ENCODE results near the gene STK38L.

The STK38L gene

GRCh38 chr12:27246141-27246540 lies 2.1 kb downstream of the STK38L start:
- Histone ChIP-seq H3K4me3 (ENCODE audit: low read depth, low read length) (no peak overlapping the region), H3K27me3 (ENCODE audit: insufficient read depth, low read depth, severe bottlenecking) (no peaks in the 10 kb centered on the region), H3K36me3 (no peaks in the 10 kb centered on the region), H3K9me3 (ENCODE audit: severe bottlenecking) (no peaks in the 10 kb centered on the region), H3K27ac (no peak overlapping the region)
- DNase-seq: no peak
- TF ChIP-seq CTCF (IDR thresholded peaks at IDR 0.05; ENCODE audit: low read depth, low read length): no peak

GRCh38 chr12:27246774-27247173 lies 2.7 kb downstream of the STK38L start:
- no peaks in the 10 kb centered on the region for H3K36me3 ChIP-seq
- no peak overlapping the region for H3K4me3 ChIP-seq (ENCODE audit: low read depth, low read length)
- H3K27ac ChIP-seq: no peak overlapping the region
- TF ChIP-seq CTCF (IDR thresholded peaks at IDR 0.05; ENCODE audit: low read depth, low read length): no peak
- H3K9me3 ChIP-seq (ENCODE audit: severe bottlenecking): no peaks in the 10 kb centered on the region
- H3K27me3 ChIP-seq (ENCODE audit: insufficient read depth, low read depth, severe bottlenecking): no peaks in the 10 kb centered on the region
- no peak for DNase-seq

- no peak for DNase-seq
- Histone ChIP-seq H3K27ac (no peak overlapping the region), H3K9me3 (ENCODE audit: severe bottlenecking) (no peaks in the 10 kb centered on the region), H3K27me3 (ENCODE audit: insufficient read depth, low read depth, severe bottlenecking) (no peaks in the 10 kb centered on the region), H3K4me3 (ENCODE audit: low read depth, low read length) (no peak overlapping the region), H3K36me3 (no peaks in the 10 kb centered on the region)
- TF ChIP-seq CTCF (IDR thresholded peaks at IDR 0.05; ENCODE audit: low read depth, low read length): no peak
Observed at GRCh38 chr12:27252934-27253333, 8.8 kb downstream of the STK38L start.

GRCh38 chr12:27253347-27253746 lies 9.3 kb downstream of the STK38L start:
- Histone ChIP-seq H3K27ac (no peak overlapping the region), H3K27me3 (ENCODE audit: insufficient read depth, low read depth, severe bottlenecking) (no peaks in the 10 kb centered on the region), H3K4me3 (ENCODE audit: low read depth, low read length) (no peak overlapping the region), H3K36me3 (no peaks in the 10 kb centered on the region), H3K9me3 (ENCODE audit: severe bottlenecking) (no peaks in the 10 kb centered on the region)
- DNase-seq: no peak
- no peak for TF ChIP-seq CTCF (IDR thresholded peaks at IDR 0.05; ENCODE audit: low read depth, low read length)

- Histone ChIP-seq H3K36me3 (no peaks in the 10 kb centered on the region), H3K27ac (no peak overlapping the region), H3K9me3 (ENCODE audit: severe bottlenecking) (no peaks in the 10 kb centered on the region), H3K27me3 (ENCODE audit: insufficient read depth, low read depth, severe bottlenecking) (no peaks in the 10 kb centered on the region), H3K4me3 (ENCODE audit: low read depth, low read length) (no peak overlapping the region)
- no peak for TF ChIP-seq CTCF (IDR thresholded peaks at IDR 0.05; ENCODE audit: low read depth, low read length)
- DNase-seq: no peak
Observed at GRCh38 chr12:27255806-27256205, 11.7 kb downstream of the STK38L start.

GRCh38 chr12:27257104-27257843 lies 13.2 kb downstream of the STK38L start:
- DNase-seq: no peak
- no peak overlapping the region for H3K27ac ChIP-seq
- H3K9me3 ChIP-seq (ENCODE audit: severe bottlenecking): no peaks in the 10 kb centered on the region
- no peak overlapping the region for H3K4me3 ChIP-seq (ENCODE audit: low read depth, low read length)
- H3K36me3 ChIP-seq: no peaks in the 10 kb centered on the region
- H3K27me3 ChIP-seq (ENCODE audit: insufficient read depth, low read depth, severe bottlenecking): no peaks in the 10 kb centered on the region
- TF ChIP-seq CTCF (IDR thresholded peaks at IDR 0.05; ENCODE audit: low read depth, low read length): no peak
